Epithelial cell of proximal tubule (primary cell): ENCODE results near the gene NR1H4. TPM values are rescaled to one million over a fixed set of nuclear protein-coding genes. Genes with fewer than 3 reads are reported as not detected.
"Not testable (repeated sequence)": the region's sequence is repeated elsewhere in the genome, so short reads cannot be mapped to it uniquely, and the experiment has no call there.

Experiments used
- DNase-seq: peaks from one replicate; pipeline ENCODE4 v3.0.0-alpha.2; 2011; ENCODE audit warnings: low read depth
- H3K4me3 ChIP-seq: 2 replicates; pipeline ENCODE4 v1.5.1; 2011; ENCODE audit warnings: low read depth, mild to moderate bottlenecking, low read length
- CTCF ChIP-seq: conservative IDR thresholded peaks from 2 replicates; pipeline ENCODE4 v1.5.1; 2012; ENCODE audit warnings: low read depth, mild to moderate bottlenecking, low read length
- total RNA-seq: library from RNA; depleted of rRNA; stranded (reverse); fragments of >200 nt; gene quantifications from 2 replicates; pipeline ENCODE4 v1.2.3, GENCODE V29; 2015

The NR1H4 gene
- total RNA-seq, 1 donor from 2014 or later, result not detected

- no peak for DNase-seq
Measured at GRCh38 chr12:100539202-100539601, 65.5 kb downstream of the NR1H4 start.

GRCh38 chr12:100544165-100544564 is 70.5 kb downstream of the NR1H4 start:
- DNase-seq, result no peak
- no peak overlapping the region for H3K4me3 ChIP-seq
- TF ChIP-seq CTCF, result no peak

More at GRCh38 chr12:100539202-100539601, 65.5 kb downstream of the NR1H4 start:
- no peak for TF ChIP-seq CTCF
- H3K4me3 ChIP-seq, result no peak overlapping the region

- H3K4me3 ChIP-seq, result no peak overlapping the region
- no peak for TF ChIP-seq CTCF
- no peak for DNase-seq
Measured at GRCh38 chr12:100545092-100545491, 71.4 kb downstream of the NR1H4 start.

GRCh38 chr12:100553936-100554335 is 80.3 kb downstream of the NR1H4 start:
- DNase-seq, result no peak
- H3K4me3 ChIP-seq, result no peak overlapping the region
- TF ChIP-seq CTCF, result no peak

- no peak for DNase-seq
- no peak overlapping the region for H3K4me3 ChIP-seq
- TF ChIP-seq CTCF, result peak; percentile 92
Measured at GRCh38 chr12:100554608-100555077, 81.0 kb downstream of the NR1H4 start.

GRCh38 chr12:100555722-100556121 is 82.1 kb downstream of the NR1H4 start:
- no peak for DNase-seq
- no peak for TF ChIP-seq CTCF
- H3K4me3 ChIP-seq, result no peak overlapping the region

GRCh38 chr12:100557357-100557756 is 83.7 kb downstream of the NR1H4 start:
- H3K4me3 ChIP-seq, result no peak overlapping the region
- no peak for DNase-seq
- no peak for TF ChIP-seq CTCF

GRCh38 chr12:100559261-100559660 is 85.6 kb downstream of the NR1H4 start:
- not testable (repeated sequence) for H3K4me3 ChIP-seq, DNase-seq
